ENCODE data around the gene ADGB. TPM values are rescaled to one million over a fixed set of nuclear protein-coding genes. Genes with fewer than 3 reads are reported as not detected.

The ADGB gene
- total and polyA plus RNA-seq, 9 of the 15 experiments (the other 6 are each of a cell fraction or from before 2014, with no cell fraction given): not detected

DNA sequence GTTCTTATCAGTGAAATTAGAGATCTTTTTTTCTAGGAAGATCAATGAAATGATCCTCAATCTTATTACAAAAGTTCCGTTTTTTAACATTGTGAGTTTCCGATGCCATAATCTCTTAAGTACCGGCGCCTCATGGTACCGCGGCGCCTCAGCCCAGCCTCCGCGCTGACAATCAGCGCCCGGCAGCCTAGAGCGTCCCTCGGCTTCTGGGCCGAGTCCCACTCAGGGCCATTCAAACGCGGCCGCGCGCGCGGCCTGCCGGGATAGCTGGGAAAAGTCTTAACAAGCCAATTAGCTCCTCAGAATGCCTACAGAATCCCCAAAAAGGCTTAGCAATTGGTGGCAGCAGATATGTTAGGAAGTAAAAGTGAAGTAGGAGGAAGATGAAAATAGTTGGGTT, 204.8 kb downstream of the ADGB start (continued):
- TF ChIP-seq MGA (IDR thresholded peaks at IDR 0.05) (peak; percentile 61; the same call in 1 of the 2 replicates), NFE2L1 (tag; IDR thresholded peaks at IDR 0.05; ENCODE audit: borderline replicate concordance, low read depth) (no peak), HNRNPLL (IDR thresholded peaks at IDR 0.05; ENCODE audit: low read depth, low read length, poor library complexity, severe bottlenecking) (no peak), EP400 (IDR thresholded peaks at IDR 0.05) (no peak), CEBPB (tag; IDR thresholded peaks at IDR 0.05) (no peak), GATAD2B (IDR thresholded peaks at IDR 0.05; ENCODE audit: borderline replicate concordance) (no peak), JUN (IDR thresholded peaks at IDR 0.05; ENCODE audit: borderline replicate concordance, low read depth, low read length) (no peak), JUN (CRISPR knock-in tag; IDR thresholded peaks at IDR 0.05; ENCODE audit: borderline replicate concordance) (no peak), BHLHE40 (IDR thresholded peaks at IDR 0.05; ENCODE audit: low read length) (no peak), HIVEP1 (CRISPR knock-in tag; IDR thresholded peaks at IDR 0.05) (no peak), TAF7 (tag; IDR thresholded peaks at IDR 0.05) (no peak), ZNF408 (CRISPR knock-in tag; IDR thresholded peaks at IDR 0.05; ENCODE audit: low read depth) (no peak), SMARCA4 (IDR thresholded peaks at IDR 0.05) (no peak), ZFP30 (CRISPR knock-in tag; IDR thresholded peaks at IDR 0.05; ENCODE audit: borderline replicate concordance) (no peak), SP2 (IDR thresholded peaks at IDR 0.05; ENCODE audit: extremely low read depth, low read depth, low read length, poor library complexity, severe bottlenecking) (no peak), POLR2H (tag; IDR thresholded peaks at IDR 0.05; ENCODE audit: low read depth) (peak; percentile 59; the same call in 1 of the 2 replicates), PHF20 (IDR thresholded peaks at IDR 0.05; ENCODE audit: partially characterized antibody) (no peak)
- TF ChIP-seq, protein P1, sequence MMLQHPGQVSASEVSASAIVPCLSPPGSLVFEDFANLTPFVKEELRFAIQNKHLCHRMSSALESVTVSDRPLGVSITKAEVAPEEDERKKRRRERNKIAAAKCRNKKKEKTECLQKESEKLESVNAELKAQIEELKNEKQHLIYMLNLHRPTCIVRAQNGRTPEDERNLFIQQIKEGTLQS (IDR thresholded peaks at IDR 0.05): no peak
- TF ChIP-seq, protein P1 (CRISPR knock-in tag; conservative IDR thresholded peaks at IDR 0.05): no peak
